CD4-positive, alpha-beta T cell treated with Interleukin-6 for 4 hours (primary cell): ENCODE results near the gene TMEM252.

Experiments used
- DNase-seq: peaks from one replicate; pipeline ENCODE4 v3.0.0-alpha.2; 2020; ENCODE audit warnings: mixed read lengths

TMEM252 gene

DNA sequence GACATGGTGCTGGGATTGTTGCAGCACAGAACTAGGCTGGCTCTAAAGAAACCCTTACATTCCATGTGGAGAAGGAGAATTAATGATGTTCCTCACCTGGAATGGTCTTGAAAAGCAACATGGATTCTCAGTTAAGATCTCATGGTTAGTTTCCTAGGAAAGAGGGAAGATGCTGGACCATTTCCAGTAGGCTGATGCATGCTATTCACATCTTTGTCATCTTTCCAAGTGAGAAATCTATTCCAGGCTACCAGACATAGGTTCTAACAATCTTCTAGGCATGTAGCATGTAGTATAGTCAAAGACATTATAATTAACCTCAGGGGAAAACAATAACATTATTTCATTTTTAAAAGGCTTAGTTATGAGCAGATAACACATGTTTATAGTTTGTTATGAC, 44.3 kb downstream of the TMEM252 start:
- DNase-seq, result no peak

GRCh38 chr9:68495247-68495646, 45.4 kb downstream of the TMEM252 start:
- DNase-seq, result no peak

DNA sequence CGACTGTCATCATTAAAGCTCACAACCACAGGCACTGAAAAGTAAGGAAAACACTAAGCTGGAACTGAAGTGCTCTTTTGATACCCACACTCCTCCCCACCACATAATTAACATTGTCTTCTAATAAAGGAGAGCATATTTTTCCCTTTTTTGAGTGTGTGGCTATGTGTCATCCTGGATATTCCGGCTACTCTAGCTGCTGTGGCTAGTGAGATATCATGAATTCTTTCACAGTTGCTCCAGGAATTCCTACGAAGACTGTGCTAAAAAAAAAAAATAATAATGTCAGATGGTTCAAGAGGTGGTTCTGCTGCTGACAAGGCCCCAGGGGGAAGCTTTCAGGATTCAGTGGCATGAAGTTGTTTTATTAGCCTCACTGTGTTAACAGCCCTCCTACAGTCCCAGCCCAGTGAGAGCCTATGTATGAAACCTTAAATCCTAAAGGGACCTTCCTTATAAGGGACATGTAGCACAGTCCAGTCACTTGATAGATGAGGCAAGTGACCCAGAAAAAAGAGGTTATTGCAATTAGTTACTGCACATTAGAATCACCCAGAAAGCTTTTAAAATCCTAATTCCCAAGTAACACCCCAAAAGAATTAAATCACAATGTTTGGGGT, 46.6 kb downstream of the TMEM252 start:
- no peak for DNase-seq

DNA sequence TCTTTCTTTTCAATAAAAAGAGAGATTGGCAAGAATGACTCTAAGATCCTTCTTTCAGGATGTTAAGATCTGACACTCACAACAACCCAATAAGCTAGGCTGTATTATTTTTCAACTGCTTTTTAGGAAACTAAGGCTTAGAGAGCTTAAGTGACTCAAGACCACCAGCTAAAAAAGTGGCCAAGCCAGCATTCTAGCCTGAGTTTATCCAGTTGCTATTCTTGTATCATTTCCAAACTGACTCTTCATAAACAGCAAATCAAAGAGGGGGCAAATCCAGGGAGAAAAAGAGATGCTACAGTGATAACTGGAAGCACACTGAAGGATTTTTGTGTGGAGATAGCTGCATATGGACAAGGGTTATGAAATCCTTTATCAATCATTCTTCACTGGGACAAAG, 47.1 kb downstream of the TMEM252 start:
- DNase-seq, result no peak

DNA sequence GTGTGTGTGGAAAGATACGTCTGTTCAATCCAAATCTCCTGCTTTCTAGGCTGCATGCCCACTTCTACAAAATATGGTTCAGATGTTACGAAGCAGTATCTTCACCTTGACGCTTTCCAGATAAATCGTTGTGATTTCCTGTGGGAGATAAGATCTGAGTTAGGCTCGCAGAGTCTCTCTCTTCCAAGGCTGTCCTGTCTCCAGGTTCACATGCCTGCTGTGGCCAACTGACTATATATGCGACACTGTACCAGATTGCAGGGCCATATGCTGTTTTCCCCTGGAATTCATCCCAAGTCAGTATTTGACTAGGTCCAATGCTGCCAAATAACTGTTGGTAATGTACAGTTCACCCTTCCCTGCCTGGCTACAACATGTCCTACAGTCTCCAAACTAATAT, 47.9 kb downstream of the TMEM252 start:
- no peak for DNase-seq

- DNase-seq, result no peak
Measured at GRCh38 chr9:68489646-68490045, 51.0 kb downstream of the TMEM252 start.

DNA sequence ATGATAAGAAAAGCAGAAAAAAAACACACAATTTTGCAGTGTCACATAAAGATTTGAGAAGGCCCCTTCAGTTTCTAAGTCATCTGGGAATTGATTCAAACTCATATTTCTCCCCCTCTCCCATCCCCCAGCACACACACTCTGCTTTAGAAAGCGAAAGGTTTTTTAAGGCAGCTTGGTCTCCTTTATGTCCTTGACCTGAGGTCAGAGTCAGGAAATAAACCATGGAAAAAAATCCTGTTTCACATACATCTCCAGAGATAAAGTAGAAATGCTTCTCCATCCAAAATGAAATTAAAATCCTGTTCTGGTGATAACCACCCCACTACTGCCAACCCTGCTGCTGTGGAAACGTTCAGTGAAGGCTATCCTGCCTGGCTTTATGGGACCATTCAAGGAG, 52.6 kb downstream of the TMEM252 start:
- DNase-seq, result no peak
